Progenitor cell of endocrine pancreas (in vitro differentiated cells): ENCODE measurements around the gene EDDM13. TPM values are rescaled to one million over a fixed set of nuclear protein-coding genes. Genes with fewer than 3 reads are reported as not detected.

Source experiments
- DNase-seq: peaks from one replicate; pipeline ENCODE4 v3.0.0; 2021; ENCODE audit warnings: low spot score; ENCODE audit not compliant: unreplicated experiment
- H3K27ac Mint-ChIP-seq: 2 replicates; pipeline ENCODE4 v1.8.0; 2021; ENCODE audit warnings: mild to moderate bottlenecking, moderate library complexity, mixed read lengths
- H3K27me3 Mint-ChIP-seq: 2 replicates; pipeline ENCODE4 v1.8.0; 2021; ENCODE audit warnings: mixed read lengths
- H3K36me3 Mint-ChIP-seq: 2 replicates; pipeline ENCODE4 v1.8.0; 2022; ENCODE audit warnings: mixed read lengths; ENCODE audit not compliant: insufficient read depth
- H3K4me1 Mint-ChIP-seq: 2 replicates; pipeline ENCODE4 v1.8.0; 2021; ENCODE audit warnings: low read depth, mixed read lengths
- H3K4me3 Mint-ChIP-seq: 2 replicates; pipeline ENCODE4 v1.8.0; 2021; ENCODE audit warnings: low read depth, mild to moderate bottlenecking, moderate library complexity, mixed read lengths
- H3K9me3 Mint-ChIP-seq: 2 replicates; pipeline ENCODE4 v1.8.0; 2021; ENCODE audit warnings: low read depth, mixed read lengths
- CTCF ChIP-seq: fragments of 200-600 bp; sonication (generic); IDR thresholded peaks from one replicate; pipeline ENCODE4 v1.5.0; 2021; ENCODE audit warnings: antibody characterized with exemption, mild to moderate bottlenecking; ENCODE audit not compliant: unreplicated experiment
- total RNA-seq: library from RNA; stranded (reverse); gene quantifications from 2 replicates; pipeline ENCODE4 v1.2.1, GENCODE V29; 2021

EDDM13 gene
- total RNA-seq, 1 donor from 2014 or later = not detected

GRCh38 chr19:56295531-56296455 is 23.2 kb downstream of the EDDM13 start:
- H3K27me3 Mint-ChIP-seq = no peaks in the 10 kb centered on the region
- H3K27ac Mint-ChIP-seq = no peak overlapping the region
- H3K9me3 Mint-ChIP-seq = no peaks in the 10 kb centered on the region
- DNase-seq = no peak
- H3K4me3 Mint-ChIP-seq = no peak overlapping the region
- H3K36me3 Mint-ChIP-seq = peaks cover 30% of the 10 kb centered on the region
- no peaks in the 10 kb centered on the region for H3K4me1 Mint-ChIP-seq
- no peak for TF ChIP-seq CTCF

GRCh38 chr19:56297010-56297409 is 24.5 kb downstream of the EDDM13 start:
- H3K9me3 Mint-ChIP-seq = no peaks in the 10 kb centered on the region
- H3K4me3 Mint-ChIP-seq = no peak overlapping the region
- H3K4me1 Mint-ChIP-seq = no peaks in the 10 kb centered on the region
- peaks cover 30% of the 10 kb centered on the region for H3K36me3 Mint-ChIP-seq
- TF ChIP-seq CTCF = no peak
- H3K27me3 Mint-ChIP-seq = no peaks in the 10 kb centered on the region
- no peak overlapping the region for H3K27ac Mint-ChIP-seq
- DNase-seq = no peak

GRCh38 chr19:56299688-56300087 is 27.1 kb downstream of the EDDM13 start:
- Mint-ChIP-seq H3K9me3 (no peaks in the 10 kb centered on the region), H3K4me3 (no peak overlapping the region), H3K4me1 (no peaks in the 10 kb centered on the region), H3K27me3 (no peaks in the 10 kb centered on the region), H3K36me3 (peaks cover 24% of the 10 kb centered on the region), H3K27ac (no peak overlapping the region)
- TF ChIP-seq CTCF = no peak
- no peak for DNase-seq

GRCh38 chr19:56301155-56301554 is 28.6 kb downstream of the EDDM13 start:
- Mint-ChIP-seq H3K4me3 (no peak overlapping the region), H3K9me3 (no peaks in the 10 kb centered on the region), H3K27ac (no peak overlapping the region), H3K36me3 (peaks cover 20% of the 10 kb centered on the region), H3K4me1 (no peaks in the 10 kb centered on the region), H3K27me3 (no peaks in the 10 kb centered on the region)
- no peak for DNase-seq
- peak; percentile 21 for TF ChIP-seq CTCF

- TF ChIP-seq CTCF = no peak
- no peaks in the 10 kb centered on the region for H3K9me3 Mint-ChIP-seq
- no peak overlapping the region for H3K27ac Mint-ChIP-seq
- H3K36me3 Mint-ChIP-seq = peaks cover 19% of the 10 kb centered on the region
- no peaks in the 10 kb centered on the region for H3K4me1 Mint-ChIP-seq
- no peaks in the 10 kb centered on the region for H3K27me3 Mint-ChIP-seq
- no peak overlapping the region for H3K4me3 Mint-ChIP-seq
- no peak for DNase-seq
Measured at GRCh38 chr19:56301886-56302620, 29.5 kb downstream of the EDDM13 start.
